Body of pancreas (tissue), 4 donors: ENCODE data around the gene RBMS1. TPM values are rescaled to one million over a fixed set of nuclear protein-coding genes. Genes with fewer than 3 reads are reported as not detected.

ENCODE experiments used
- ATAC-seq: fragments of 150-250 bp; one replicate; pipeline ENCODE4 v1.9.1; 2016
- DNase-seq, 4 donors: peaks; one replicate each; pipeline ENCODE4 v3.0.0-alpha.2; 2019
- H3K27ac ChIP-seq, 4 donors: fragments of 200-600 bp; sonication (generic); 1 replicate in 3 of 4; 2 replicates in 1 of 4; pipeline versions ENCODE4 v1.5.1 to v1.6.1; 2016 to 2019; ENCODE audit warnings: mild to moderate bottlenecking in 1 of 4, mixed read lengths in 1 of 4, moderate library complexity in 1 of 4
- H3K27me3 ChIP-seq, 2 donors: fragments of 200-600 bp; sonication (generic); one replicate each; pipeline ENCODE4 v1.6.0; 2016; ENCODE audit warnings: mild to moderate bottlenecking in 1 of 2
- H3K36me3 ChIP-seq, 2 donors: fragments of 200-600 bp; sonication (generic); replicated peaks in 1 of 2; 2 replicates each; pipeline ENCODE4 v1.5.1; 2016; ENCODE audit warnings: low read depth in 2 of 2; ENCODE audit not compliant: insufficient read depth in 1 of 2
- H3K4me1 ChIP-seq: fragments of 200-600 bp; sonication (generic); one replicate; pipeline ENCODE4 v1.6.0; 2016
- H3K4me3 ChIP-seq, 2 donors: fragments of 200-600 bp; sonication (generic); 1 replicate in 1 of 2; 2 replicates in 1 of 2; pipeline ENCODE4 v1.5.1; 2016 to 2019
- H3K9me3 ChIP-seq, 3 donors: fragments of 200-600 bp; sonication (generic); 1 replicate in 2 of 3; 2 replicates in 1 of 3; pipeline ENCODE4 v1.5.1; 2016
- CTCF ChIP-seq, 7 experiments: fragments of 450-650 bp in 4 of 7; fragments of 200-600 bp in 3 of 7; sonication (generic) in 3 of 7; IDR thresholded peaks; one replicate each; pipeline ENCODE4 v1.5.1; 2016 to 2019; ENCODE audit warnings: antibody characterized with exemption in 7 of 7
- POLR2A ChIP-seq, 3 donors: fragments of 450-650 bp; IDR thresholded peaks; one replicate each; pipeline ENCODE4 v1.6.1; 2016; ENCODE audit warnings: antibody characterized with exemption in 3 of 3, mild to moderate bottlenecking in 2 of 3
- WGBS, 2 donors: methylation state at CpG; one replicate each; pipeline ENCODE4 v1.1.5; 2017; 5-methylcytosine and 5-hydroxymethylcytosine counted together
- intact Hi-C: fragments of 100-400 bp; cut with DNase I; formaldehyde crosslinking; loops from one replicate; pipeline ENCODE4 v1.15.1; 2023
- total RNA-seq, 2 donors: library from RNA; depleted of rRNA; stranded (reverse); fragments of >200 nt; gene quantifications; one replicate each; pipeline ENCODE4 v1.1.0, GENCODE V29; 2016

Gene RBMS1
- total RNA-seq, 2 donors from 2014 or later, result 21.3 to 23.7 TPM

GRCh38 chr2:160430001-160430344, 63.6 kb downstream of the RBMS1 start:
- no peaks in the 10 kb centered on the region for H3K36me3 ChIP-seq
- no peaks in the 10 kb centered on the region for H3K27me3 ChIP-seq
- H3K27ac ChIP-seq, result no peak overlapping the region
- no peak for TF ChIP-seq POLR2A (IDR thresholded peaks at IDR 0.05)
- no peak for TF ChIP-seq CTCF (IDR thresholded peaks at IDR 0.05)
- peaks cover 0 to 5% (median 0%) of the 10 kb centered on the region in 3 donors for H3K9me3 ChIP-seq
- intact Hi-C loops, result no loop called here
- DNase-seq (no peak), ATAC-seq (no peak)
- peaks cover 4% of the 10 kb centered on the region for H3K4me1 ChIP-seq
- no peak overlapping the region for H3K4me3 ChIP-seq

DNA sequence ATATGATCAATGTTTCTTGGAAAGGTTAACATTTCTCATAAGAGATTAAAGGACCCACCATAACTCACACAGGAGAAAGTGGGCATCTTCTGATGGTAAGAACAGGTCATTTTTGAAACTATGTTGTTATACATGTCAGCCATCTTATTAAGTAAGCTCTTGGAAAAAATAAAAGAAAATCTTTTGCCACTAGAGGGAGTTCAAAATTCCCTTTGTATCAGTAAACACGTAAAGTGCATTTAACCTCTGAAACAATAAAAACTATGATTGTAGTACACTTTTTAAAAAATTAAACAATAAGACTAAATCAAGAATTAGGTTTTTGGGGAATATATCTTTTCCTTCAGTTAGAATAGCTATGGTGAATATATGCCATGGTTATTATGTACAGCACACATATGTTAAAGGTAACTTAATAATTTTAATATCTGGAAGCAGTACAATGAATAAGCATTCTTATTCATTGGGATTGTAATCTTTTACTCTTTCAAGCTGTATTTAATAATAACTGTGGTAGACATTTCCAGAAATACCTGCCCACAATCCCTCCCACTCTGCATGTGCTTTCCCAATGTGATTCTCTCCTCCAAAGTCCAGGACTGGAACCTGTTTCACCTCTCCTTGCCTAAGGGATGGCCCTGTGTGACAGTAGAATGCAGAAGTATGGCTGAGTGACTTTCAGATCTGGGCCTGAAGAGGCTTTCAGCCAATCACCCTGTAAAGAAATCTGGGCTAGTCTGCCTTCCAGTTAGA, 64.2 kb downstream of the RBMS1 start:
- Histone ChIP-seq H3K4me3 (no peak overlapping the region), H3K27ac (no peak overlapping the region), H3K27me3 (no peaks in the 10 kb centered on the region), H3K36me3 (no peaks in the 10 kb centered on the region), H3K4me1 (peaks cover 4% of the 10 kb centered on the region), H3K9me3 (peaks cover 0 to 5% (median 0%) of the 10 kb centered on the region in 3 donors)
- DNase-seq (no peak), ATAC-seq (peak; percentile 67)
- TF ChIP-seq CTCF (IDR thresholded peaks at IDR 0.05) (peak; percentile 22 to 65 (median 60)), POLR2A (IDR thresholded peaks at IDR 0.05) (no peak)
- 0 to 5% methylated on average over 1 of the region's 1 CpG for WGBS, 2 donors
- intact Hi-C loops, result no loop called here

- H3K9me3 ChIP-seq, result peaks cover 0 to 5% (median 0%) of the 10 kb centered on the region in 3 donors
- no peak overlapping the region for H3K4me3 ChIP-seq
- no peak for DNase-seq
- H3K27me3 ChIP-seq, result no peaks in the 10 kb centered on the region
- no peak for ATAC-seq
- H3K36me3 ChIP-seq, result no peaks in the 10 kb centered on the region
- 75 to 78% methylated on average over 4 of the region's 4 CpGs for WGBS, 2 donors
- H3K4me1 ChIP-seq, result no peaks in the 10 kb centered on the region
- intact Hi-C loops, result no loop called here
- peak overlapping the region in 1 of 4 donors; percentile 53 for H3K27ac ChIP-seq
- TF ChIP-seq CTCF (IDR thresholded peaks at IDR 0.05) (no peak), POLR2A (IDR thresholded peaks at IDR 0.05) (no peak)
Observed at GRCh38 chr2:160428405-160428763, 65.2 kb downstream of the RBMS1 start.

DNA sequence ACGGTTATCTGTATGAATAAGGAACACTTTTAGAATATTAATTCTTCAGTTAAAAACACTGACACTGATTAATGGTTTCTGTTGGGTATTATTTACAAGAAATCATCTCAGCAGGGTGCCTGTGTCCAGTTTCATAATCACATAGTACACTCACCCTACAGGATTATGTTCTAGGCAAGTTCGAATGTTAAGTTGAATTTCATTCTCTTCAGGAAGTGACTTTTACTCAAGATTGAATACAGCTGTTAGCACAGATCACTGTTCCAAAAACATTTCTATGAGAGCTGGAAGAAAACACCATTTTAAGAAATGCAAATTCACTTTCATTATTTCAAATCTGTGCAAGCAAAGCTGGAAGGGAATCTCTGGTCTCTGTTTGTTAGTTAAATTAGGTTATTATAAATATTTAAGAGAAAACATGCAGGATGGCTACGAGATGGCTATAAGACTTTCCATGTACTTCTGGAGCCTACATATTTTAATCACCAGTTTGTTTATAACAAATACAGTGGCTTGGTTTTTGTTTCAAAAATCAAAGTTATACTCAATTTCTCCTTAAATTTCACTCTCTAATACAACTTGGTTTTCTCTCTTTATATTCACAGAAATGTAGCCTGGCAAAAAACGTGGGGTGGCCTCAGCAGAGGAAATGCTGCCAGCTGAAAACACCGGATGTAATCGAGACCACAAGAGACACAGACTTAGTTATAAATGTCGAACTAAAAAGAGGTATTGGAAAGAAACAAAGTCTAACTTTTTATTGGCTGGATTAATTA, 65.8 kb downstream of the RBMS1 start:
- H3K27me3 ChIP-seq, result no peaks in the 10 kb centered on the region
- H3K36me3 ChIP-seq, result no peaks in the 10 kb centered on the region
- TF ChIP-seq POLR2A (IDR thresholded peaks at IDR 0.05) (no peak), CTCF (IDR thresholded peaks at IDR 0.05) (no peak)
- peak overlapping the region in 1 of 4 donors; percentile 53 for H3K27ac ChIP-seq
- intact Hi-C loops, result no loop called here
- H3K4me3 ChIP-seq, result no peak overlapping the region
- peaks cover 0 to 5% (median 0%) of the 10 kb centered on the region in 3 donors for H3K9me3 ChIP-seq
- DNase-seq, result peak in 1 of 4 donors; percentile 13
- H3K4me1 ChIP-seq, result no peaks in the 10 kb centered on the region
- ATAC-seq, result no peak
- WGBS, 2 donors, result 58 to 69% methylated on average over 7 of the region's 7 CpGs
